ENCODE data around the gene MUC13.

Gene MUC13

DNA sequence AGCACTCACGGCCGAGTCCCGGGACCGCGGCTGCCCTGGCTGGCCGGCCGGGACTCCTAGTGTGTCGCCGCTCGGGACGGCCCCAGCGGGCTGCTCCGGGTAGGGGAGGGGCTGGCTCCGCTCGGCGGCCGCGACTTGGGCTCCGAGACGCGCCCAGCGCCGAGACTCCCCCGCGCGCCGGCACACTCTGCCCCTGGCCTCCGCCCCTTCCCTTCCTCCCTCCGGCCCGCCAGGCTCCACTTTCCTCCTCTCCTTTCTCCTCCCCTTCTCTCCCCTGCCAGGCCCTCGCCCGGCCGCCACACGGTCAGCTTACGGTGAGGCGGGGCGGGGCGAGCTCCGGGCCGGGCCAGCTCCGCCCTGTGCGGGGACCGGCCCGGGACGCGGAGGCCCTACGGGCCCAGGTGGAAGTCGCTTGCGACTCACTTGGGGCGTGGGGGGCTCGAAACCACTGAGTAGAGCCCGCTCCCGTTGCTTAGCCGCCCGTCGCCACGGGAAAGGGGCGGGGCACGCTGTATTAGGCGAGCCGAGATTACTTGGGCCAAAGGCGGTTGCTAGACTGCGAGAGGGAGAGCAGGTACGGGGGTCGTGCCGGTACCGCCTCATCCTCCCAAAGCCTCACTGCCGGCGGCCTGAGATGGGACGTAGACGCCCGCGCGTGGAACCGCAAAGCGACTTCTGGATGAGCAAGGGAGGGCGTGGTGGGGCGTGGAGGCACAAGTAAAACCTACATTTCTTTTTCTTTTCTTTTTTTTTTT lies 47.2 kb downstream of the MUC13 start, which contains the start of gene ITGB5:
ITGB5 (minus strand) TSS at position 189 of the 755 bp plus-strand sequence. CDS start 365 bp downstream, outside the sequence.
- TF ChIP-seq POLR2AphosphoS5 (IDR thresholded peaks at IDR 0.05; ENCODE audit: low read depth, low read length): no peak
- TF ChIP-seq SIN3A (IDR thresholded peaks at IDR 0.05; ENCODE audit: borderline replicate concordance, insufficient read depth, low read length): no peak
- TF ChIP-seq, protein P1, sequence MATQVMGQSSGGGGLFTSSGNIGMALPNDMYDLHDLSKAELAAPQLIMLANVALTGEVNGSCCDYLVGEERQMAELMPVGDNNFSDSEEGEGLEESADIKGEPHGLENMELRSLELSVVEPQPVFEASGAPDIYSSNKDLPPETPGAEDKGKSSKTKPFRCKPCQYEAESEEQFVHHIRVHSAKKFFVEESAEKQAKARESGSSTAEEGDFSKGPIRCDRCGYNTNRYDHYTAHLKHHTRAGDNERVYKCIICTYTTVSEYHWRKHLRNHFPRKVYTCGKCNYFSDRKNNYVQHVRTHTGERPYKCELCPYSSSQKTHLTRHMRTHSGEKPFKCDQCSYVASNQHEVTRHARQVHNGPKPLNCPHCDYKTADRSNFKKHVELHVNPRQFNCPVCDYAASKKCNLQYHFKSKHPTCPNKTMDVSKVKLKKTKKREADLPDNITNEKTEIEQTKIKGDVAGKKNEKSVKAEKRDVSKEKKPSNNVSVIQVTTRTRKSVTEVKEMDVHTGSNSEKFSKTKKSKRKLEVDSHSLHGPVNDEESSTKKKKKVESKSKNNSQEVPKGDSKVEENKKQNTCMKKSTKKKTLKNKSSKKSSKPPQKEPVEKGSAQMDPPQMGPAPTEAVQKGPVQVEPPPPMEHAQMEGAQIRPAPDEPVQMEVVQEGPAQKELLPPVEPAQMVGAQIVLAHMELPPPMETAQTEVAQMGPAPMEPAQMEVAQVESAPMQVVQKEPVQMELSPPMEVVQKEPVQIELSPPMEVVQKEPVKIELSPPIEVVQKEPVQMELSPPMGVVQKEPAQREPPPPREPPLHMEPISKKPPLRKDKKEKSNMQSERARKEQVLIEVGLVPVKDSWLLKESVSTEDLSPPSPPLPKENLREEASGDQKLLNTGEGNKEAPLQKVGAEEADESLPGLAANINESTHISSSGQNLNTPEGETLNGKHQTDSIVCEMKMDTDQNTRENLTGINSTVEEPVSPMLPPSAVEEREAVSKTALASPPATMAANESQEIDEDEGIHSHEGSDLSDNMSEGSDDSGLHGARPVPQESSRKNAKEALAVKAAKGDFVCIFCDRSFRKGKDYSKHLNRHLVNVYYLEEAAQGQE (IDR thresholded peaks at IDR 0.05; ENCODE audit: insufficient read depth in 1 of 2, low read depth in 2 of 2, low read length in 2 of 2): no peak
- no peak for TF ChIP-seq TAF1 (IDR thresholded peaks at IDR 0.05; ENCODE audit: borderline replicate concordance, insufficient read depth, low read length)
- TF ChIP-seq FOXP2 (optimal IDR thresholded peaks at IDR 0.05; ENCODE audit: borderline replicate concordance, extremely low read depth, extremely low read length, insufficient read depth): no peak

DNA sequence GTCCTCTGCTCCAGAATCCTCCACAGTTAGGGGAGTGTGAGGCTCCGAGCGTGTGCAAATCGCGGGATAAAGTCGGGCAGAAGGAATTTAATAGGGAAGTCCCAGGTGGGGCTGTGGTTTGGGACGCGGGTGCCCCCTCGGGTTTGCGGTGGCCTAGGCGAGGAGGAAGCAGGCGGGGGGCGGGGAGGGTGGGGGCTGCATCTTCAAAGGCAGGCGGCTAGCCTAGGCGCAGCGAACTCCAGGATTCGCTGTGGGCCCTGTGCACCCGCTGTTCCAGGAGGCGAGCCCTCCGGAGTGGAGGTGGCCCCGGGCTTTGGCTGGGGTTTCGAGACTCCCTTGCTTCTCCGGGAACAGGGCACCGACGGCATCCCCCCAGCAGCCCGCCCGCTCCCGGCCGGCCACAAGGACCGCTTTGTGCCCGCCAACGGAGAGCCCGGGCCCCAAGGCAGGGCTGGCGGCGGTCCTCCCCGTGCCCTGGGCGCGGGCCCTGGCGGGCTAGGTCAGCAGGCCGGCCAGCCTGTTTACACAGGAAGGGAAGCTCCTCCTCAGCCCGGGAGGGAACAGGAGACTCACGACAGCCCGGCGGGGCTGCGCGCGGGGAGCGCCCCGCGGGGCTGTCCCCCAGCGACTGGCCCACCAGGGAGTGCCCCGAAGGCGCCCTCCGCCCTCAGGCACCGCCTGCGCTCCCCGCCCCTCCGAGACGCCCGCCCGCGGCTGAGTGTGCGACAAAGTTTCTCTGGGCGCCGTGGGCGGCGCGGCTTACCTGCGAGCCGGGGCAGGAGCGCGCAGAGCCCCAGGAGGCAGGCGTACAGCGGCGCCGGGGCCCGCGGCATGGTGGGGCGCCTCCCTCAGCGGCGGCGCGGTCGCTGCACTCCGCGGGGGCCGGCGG lies 48.1 kb downstream of the MUC13 start:
- TF ChIP-seq TAF1 (IDR thresholded peaks at IDR 0.05; ENCODE audit: borderline replicate concordance, insufficient read depth, low read length): no peak
- TF ChIP-seq FOXP2 (optimal IDR thresholded peaks at IDR 0.05; ENCODE audit: borderline replicate concordance, extremely low read depth, extremely low read length, insufficient read depth): no peak
- TF ChIP-seq, protein P1 (IDR thresholded peaks at IDR 0.05; ENCODE audit: insufficient read depth in 1 of 2, low read depth in 2 of 2, low read length in 2 of 2): no peak
- no peak for TF ChIP-seq POLR2AphosphoS5 (IDR thresholded peaks at IDR 0.05; ENCODE audit: low read depth, low read length)

DNA sequence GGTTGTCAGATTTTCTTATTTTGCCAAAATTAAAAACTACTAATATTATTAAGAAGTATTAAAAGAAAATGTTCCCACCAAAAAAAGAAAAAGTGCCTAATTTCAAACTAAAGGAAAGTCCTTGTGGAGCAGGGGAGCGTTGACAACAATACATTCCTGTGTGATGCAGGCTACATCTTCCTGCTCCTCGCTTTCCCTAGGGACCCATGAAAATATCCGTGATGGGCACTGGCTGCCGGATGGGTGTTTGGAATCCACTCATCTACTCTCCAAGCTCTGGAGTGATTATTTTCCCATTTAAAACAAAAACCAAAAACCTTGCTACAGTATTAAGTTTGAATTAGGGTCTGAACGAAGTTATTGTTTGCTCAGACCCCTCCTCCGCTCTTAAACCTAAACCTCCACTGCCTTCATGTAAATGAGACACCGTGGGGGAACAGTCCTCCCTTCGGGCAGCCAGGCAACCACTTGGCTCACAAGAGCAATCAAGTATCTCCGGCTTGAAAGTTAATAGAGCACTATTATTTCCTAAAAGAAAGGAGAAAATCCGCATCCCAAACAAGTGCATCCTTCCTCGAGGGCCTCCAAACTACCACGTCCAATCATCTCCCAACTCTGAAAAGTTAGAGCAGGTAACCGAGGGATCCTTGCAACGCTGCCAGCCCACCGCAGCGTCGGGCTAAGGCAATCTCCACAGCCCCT lies 48.9 kb downstream of the MUC13 start:
- TF ChIP-seq FOXP2 (optimal IDR thresholded peaks at IDR 0.05; ENCODE audit: borderline replicate concordance, extremely low read depth, extremely low read length, insufficient read depth) (no peak), POLR2AphosphoS5 (IDR thresholded peaks at IDR 0.05; ENCODE audit: low read depth, low read length) (no peak), SIN3A (IDR thresholded peaks at IDR 0.05; ENCODE audit: borderline replicate concordance, insufficient read depth, low read length) (no peak), TAF1 (IDR thresholded peaks at IDR 0.05; ENCODE audit: borderline replicate concordance, insufficient read depth, low read length) (no peak)
- TF ChIP-seq, protein P1 (IDR thresholded peaks at IDR 0.05; ENCODE audit: insufficient read depth in 1 of 2, low read depth in 2 of 2, low read length in 2 of 2): no peak

DNA sequence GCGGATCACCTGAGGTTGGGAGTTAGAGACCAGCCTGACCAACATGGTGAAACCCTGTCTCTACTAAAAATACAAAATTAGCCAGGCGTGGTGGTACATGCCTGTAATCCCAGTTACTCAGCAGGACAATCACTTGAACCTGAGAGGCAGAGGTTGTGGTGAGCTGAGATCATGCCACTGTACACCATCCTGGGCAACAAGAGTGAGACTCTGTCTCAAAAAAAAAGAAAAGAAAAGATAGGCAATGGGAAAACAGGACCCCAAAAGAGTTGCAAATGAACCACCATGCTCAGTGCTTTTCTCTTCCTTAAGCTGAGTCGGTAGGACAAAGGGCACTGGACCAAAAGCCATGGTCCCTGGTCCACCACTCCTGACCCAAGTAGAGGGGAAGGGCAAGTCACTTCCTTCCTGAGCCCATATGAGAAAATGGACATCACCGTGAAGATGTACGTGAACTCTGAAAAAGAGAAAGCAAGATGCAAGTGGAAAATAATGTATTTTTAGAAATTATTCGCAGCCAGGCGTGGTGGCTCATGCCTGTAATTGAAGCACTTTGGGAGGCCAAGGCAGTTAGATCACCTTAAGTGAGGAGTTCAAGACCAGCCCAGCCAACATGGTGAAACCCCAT lies 50.0 kb downstream of the MUC13 start:
- TF ChIP-seq TAF1 (IDR thresholded peaks at IDR 0.05; ENCODE audit: borderline replicate concordance, insufficient read depth, low read length) (no peak), SIN3A (IDR thresholded peaks at IDR 0.05; ENCODE audit: borderline replicate concordance, insufficient read depth, low read length) (no peak), FOXP2 (optimal IDR thresholded peaks at IDR 0.05; ENCODE audit: borderline replicate concordance, extremely low read depth, extremely low read length, insufficient read depth) (no peak)
